Sigmoid colon (tissue), 4 donors: Measurements from ENCODE around the gene HPS4.

ENCODE experiments used
- EP300 ChIP-seq, 4 donors: sonication (generic); formaldehyde crosslinking; IDR thresholded peaks; one replicate each; pipeline ENCODE4 v1.6.1; 2017; ENCODE audit warnings: antibody characterized with exemption in 4 of 4
- POLR2A ChIP-seq, 2 donors: fragments of 450-650 bp; IDR thresholded peaks; one replicate each; pipeline ENCODE4 v1.6.1; 2016; ENCODE audit warnings: antibody characterized with exemption in 2 of 2, mild to moderate bottlenecking in 2 of 2, moderate library complexity in 2 of 2
- POLR2AphosphoS5 ChIP-seq, 4 donors: sonication (generic); formaldehyde crosslinking; IDR thresholded peaks; one replicate each; pipeline ENCODE4 v1.6.1; 2017; ENCODE audit warnings: antibody characterized with exemption in 4 of 4
- TF ChIP-seq, protein P1 (sequence below), 4 experiments: fragments of 450-650 bp in 3 of 4; fragments of 200-600 bp in 1 of 4; IDR thresholded peaks; one replicate each; pipeline ENCODE4 v1.5.1; 2016 to 2019; ENCODE audit warnings: antibody characterized with exemption in 4 of 4, mild to moderate bottlenecking in 3 of 4, moderate library complexity in 2 of 4

DNA sequence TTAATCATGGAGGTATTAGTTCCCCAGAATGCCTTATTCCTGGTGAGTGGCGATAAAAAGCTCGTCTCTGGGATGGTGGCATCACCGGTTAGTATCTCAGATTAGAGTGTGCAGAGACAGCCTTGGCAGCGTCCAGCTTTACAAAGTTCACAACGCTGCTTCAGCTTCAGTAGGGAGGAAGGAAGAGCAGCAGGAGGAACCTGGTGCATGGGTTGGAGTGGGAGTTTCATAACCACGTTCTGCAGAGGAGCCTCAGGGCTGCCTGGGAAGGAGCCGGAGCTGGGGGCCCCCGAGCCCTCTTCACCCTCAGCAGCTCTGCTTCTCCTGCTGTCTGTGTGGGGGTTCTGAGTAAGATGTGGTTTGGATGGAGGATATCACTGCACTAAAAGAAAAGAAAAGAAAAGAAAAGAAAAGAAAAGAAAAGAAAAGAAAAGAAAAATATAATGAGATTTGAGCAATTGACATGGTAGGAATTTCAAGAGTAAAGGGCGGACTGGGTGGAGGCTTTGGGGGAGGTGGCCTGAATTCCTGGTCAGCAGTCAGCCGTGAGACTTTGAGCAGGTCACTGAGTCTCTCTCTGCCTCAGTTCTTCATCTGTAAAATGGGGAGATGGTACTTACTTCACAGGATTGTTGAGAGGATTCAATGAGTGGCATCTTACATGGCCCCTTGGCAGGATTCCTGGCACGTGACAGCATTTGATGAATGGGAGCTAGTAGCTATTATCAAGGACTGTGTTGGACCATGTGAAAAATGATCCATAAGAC, 48.1 kb downstream of the HPS4 start:
- no peak for TF ChIP-seq EP300 (IDR thresholded peaks at IDR 0.05)
- TF ChIP-seq, protein P1, sequence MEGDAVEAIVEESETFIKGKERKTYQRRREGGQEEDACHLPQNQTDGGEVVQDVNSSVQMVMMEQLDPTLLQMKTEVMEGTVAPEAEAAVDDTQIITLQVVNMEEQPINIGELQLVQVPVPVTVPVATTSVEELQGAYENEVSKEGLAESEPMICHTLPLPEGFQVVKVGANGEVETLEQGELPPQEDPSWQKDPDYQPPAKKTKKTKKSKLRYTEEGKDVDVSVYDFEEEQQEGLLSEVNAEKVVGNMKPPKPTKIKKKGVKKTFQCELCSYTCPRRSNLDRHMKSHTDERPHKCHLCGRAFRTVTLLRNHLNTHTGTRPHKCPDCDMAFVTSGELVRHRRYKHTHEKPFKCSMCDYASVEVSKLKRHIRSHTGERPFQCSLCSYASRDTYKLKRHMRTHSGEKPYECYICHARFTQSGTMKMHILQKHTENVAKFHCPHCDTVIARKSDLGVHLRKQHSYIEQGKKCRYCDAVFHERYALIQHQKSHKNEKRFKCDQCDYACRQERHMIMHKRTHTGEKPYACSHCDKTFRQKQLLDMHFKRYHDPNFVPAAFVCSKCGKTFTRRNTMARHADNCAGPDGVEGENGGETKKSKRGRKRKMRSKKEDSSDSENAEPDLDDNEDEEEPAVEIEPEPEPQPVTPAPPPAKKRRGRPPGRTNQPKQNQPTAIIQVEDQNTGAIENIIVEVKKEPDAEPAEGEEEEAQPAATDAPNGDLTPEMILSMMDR (IDR thresholded peaks at IDR 0.05): no peak
- no peak for TF ChIP-seq POLR2AphosphoS5 (IDR thresholded peaks at IDR 0.05)
- no peak for TF ChIP-seq POLR2A (IDR thresholded peaks at IDR 0.05)
